ENCODE data around the gene CD79B. TPM values are rescaled to one million over a fixed set of nuclear protein-coding genes. Genes with fewer than 3 reads are reported as not detected.

The CD79B gene
- total and polyA plus RNA-seq, 4 experiments from 2014 or later, result 16.4 to 57.2 (median 35.8) TPM

DNA sequence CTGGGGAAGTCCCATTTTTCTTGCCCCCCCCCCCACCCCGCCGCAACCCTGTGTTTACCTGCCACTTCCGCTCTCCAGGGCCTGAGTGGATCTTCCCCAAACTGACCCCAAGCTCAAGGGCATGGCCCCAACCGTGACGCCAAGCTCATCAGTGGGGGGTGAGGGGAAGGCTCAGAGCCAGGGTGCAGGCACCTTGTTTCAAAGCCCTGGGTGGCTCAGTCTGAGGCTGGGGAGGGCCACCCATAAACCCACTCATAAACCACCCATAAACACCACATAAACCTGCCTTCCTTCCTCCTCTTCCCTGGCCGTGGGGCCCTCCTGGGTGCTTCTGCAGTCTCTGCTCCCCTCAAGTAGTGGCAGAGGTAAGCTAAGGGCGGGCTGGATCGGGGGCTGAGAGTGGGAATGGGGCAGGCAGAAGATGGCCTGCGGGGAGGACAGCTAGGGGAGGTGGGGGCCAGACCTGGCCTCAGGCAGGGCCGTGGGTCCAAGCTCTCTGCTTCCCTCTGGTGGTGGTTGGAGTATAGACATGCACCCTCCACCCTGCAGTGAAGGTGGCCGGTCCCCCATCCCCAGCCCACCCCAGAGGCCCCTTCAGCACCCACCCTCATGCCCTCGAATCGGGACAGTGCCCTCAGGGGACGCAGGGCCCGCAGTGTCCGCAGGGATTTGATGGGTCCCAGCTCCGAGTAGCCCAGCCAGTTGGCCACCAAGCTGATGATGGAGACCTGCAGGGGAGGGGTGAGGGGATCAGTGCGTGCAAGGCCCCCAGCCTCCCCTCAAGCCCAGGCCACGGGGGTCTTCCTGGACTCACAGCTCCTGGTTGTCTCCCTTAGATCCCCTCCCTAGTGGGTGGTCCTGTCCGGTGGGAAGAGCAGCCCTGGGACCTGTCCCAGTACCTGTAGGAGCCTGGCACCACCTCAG lies 14.6 kb upstream of the CD79B start:
- intact Hi-C loops (cut with micrococcal nuclease), result loop anchor here (1.0 to 5.0 kb wide), 4 partner anchors 27 to 79 kb away; partner anchors contain the start of gene ICAM2
- Histone ChIP-seq H3K27me3 (ENCODE audit: insufficient read depth, low read length) (no peaks in the 10 kb centered on the region), H3K36me3 (ENCODE audit: insufficient read depth, low read length) (no peaks in the 10 kb centered on the region), H3K9me3 (ENCODE audit: control insufficient read depth in 1 of 2, low read length in 2 of 2) (no peaks in the 10 kb centered on the region), H3K4me3 (ENCODE audit: low read length in 2 of 2) (peak overlapping the region; percentile 6 to 31), H3K27ac (ENCODE audit: low read depth, low read length) (no peak overlapping the region), H3K4me1 (ENCODE audit: insufficient read depth, low read length) (peaks cover 22% of the 10 kb centered on the region)
- DNase-seq, result peak; percentile 59 to 69 (median 64)
- peak overlapping the region in 6 of 7 donors; percentile 57 to 88 (median 71) for H3K27ac Mint-ChIP-seq
- CTCF ChIA-PET (ENCODE audit: partially characterized antibody), result interaction anchor here (0.6 to 3.1 kb wide), 38 partner anchors 8 to 199 kb away, joined by 3 to 131 read pairs (median 8); partner anchors contain the start of genes CD79B, CSHL1, GH1 and ICAM2
- no peaks in the 10 kb centered on the region for H3K27me3 Mint-ChIP-seq
- POLR2A ChIA-PET (ENCODE audit: partially characterized antibody), result interaction anchor here (0.8 to 2.6 kb wide), 23 partner anchors 9 to 199 kb away, joined by 3 to 26 read pairs (median 6); partner anchors contain the start of genes CD79B, ERN1, GH1 and ICAM2
- peaks cover 0 to 2% (median 0%) of the 10 kb centered on the region in 8 donors for H3K9me3 Mint-ChIP-seq
- H3K36me3 Mint-ChIP-seq, result no peaks in the 10 kb centered on the region
- peaks cover 4 to 31% (median 19%) of the 10 kb centered on the region in 4 donors for H3K4me1 Mint-ChIP-seq
- H3K4me3 Mint-ChIP-seq, result peak overlapping the region; percentile 41 to 87 (median 78)

DNA sequence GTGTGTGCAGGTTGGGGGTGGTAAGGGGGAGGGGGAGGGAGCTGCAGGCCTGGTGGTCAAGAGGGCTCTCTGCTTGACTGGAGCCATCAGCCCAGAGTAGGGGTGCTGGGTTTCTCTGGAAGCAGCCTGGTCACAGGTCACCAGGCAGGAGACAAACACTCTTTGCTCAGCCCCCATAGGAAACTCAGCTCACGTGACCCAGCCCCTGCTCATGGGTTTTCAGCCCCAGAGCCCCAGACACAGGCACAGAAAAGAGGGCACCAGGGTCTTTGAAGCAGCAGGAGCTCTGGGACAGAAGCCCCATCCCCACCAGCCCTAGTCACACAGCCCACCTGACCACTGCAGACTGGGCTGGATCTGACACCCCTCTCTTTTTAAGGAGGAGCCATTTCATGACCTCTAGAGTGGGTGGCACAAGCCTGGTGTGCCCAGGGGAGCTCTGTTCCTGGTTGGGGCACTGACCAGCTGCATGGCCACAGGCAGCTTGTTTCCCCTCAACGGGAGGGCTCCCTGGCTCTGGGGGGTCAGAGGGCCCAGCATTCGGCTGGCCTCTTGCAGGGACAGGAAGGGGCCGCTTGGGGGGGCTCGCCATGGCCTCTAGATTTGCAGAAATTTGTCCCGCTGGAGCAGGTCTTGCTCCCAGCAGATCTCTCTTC lies 13.8 kb upstream of the CD79B start:
- POLR2A ChIA-PET (ENCODE audit: partially characterized antibody), result interaction anchor here (0.8 to 2.6 kb wide), 24 partner anchors 9 to 200 kb away, joined by 3 to 26 read pairs (median 6); partner anchors contain the start of genes CD79B, ERN1, GH1 and ICAM2
- Histone ChIP-seq H3K36me3 (ENCODE audit: insufficient read depth, low read length) (no peaks in the 10 kb centered on the region), H3K9me3 (ENCODE audit: control insufficient read depth in 1 of 2, low read length in 2 of 2) (no peaks in the 10 kb centered on the region), H3K27ac (ENCODE audit: low read depth, low read length) (no peak overlapping the region), H3K4me1 (ENCODE audit: insufficient read depth, low read length) (peaks cover 22% of the 10 kb centered on the region), H3K4me3 (ENCODE audit: low read length in 2 of 2) (peak overlapping the region in 1 of 2 donors; percentile 31), H3K27me3 (ENCODE audit: insufficient read depth, low read length) (no peaks in the 10 kb centered on the region)
- no peak for DNase-seq
- H3K27me3 Mint-ChIP-seq, result no peaks in the 10 kb centered on the region
- no peaks in the 10 kb centered on the region for H3K36me3 Mint-ChIP-seq
- H3K27ac Mint-ChIP-seq, result peak overlapping the region in 3 of 7 donors; percentile 7 to 67 (median 64)
- H3K4me3 Mint-ChIP-seq, result peak overlapping the region in 6 of 8 donors; percentile 9 to 85 (median 75)
- CTCF ChIA-PET (ENCODE audit: partially characterized antibody), result interaction anchor here (0.7 to 3.1 kb wide), 36 partner anchors 8 to 199 kb away, joined by 3 to 131 read pairs (median 8); partner anchors contain the start of genes CD79B, CSHL1, GH1 and ICAM2
- intact Hi-C loops (cut with micrococcal nuclease), result loop anchor here (1.0 to 5.0 kb wide), 4 partner anchors 27 to 79 kb away; partner anchors contain the start of gene ICAM2
- H3K4me1 Mint-ChIP-seq, result peaks cover 4 to 29% (median 19%) of the 10 kb centered on the region in 4 donors
- H3K9me3 Mint-ChIP-seq, result no peaks in the 10 kb centered on the region

DNA sequence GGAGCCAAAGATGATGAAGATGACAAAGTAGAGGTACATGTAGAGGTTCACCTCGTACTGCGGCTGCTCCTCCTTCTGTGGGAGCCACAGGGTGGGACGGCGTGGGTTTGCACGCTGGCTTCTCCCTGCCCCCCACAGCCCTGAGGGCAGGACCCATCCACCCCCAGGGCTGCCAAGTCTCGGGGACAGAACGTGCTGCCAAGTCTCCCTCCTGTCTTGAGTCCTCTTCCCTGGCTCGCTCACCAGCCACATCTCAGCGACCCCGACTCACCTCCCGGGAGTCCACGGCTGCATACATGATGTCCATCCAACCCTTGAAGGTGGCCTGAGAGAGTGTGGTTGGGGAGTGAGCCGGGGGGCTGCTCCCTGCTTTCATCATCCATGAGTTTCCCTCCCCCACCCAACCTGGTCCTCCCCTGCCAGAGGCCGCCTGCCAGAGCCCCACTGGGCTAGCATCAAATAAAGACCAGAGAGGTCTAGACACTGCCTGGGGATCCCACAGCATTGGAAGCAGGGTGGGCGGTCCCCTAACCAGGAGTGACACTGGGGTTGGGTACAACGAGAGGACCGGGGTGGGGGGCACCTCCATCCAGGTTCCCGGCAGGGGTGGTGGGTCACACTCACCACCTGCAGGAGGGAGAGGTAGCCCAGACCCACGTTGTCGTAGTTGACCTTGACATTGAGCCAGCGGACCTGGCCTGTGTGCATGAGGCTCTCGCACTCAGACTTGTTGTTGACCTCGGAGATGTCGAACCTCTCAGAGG lies 12.8 kb upstream of the CD79B start:
- Histone ChIP-seq H3K4me3 (ENCODE audit: low read length in 2 of 2) (no peak overlapping the region), H3K27ac (ENCODE audit: low read depth, low read length) (no peak overlapping the region), H3K4me1 (ENCODE audit: insufficient read depth, low read length) (peaks cover 22% of the 10 kb centered on the region), H3K27me3 (ENCODE audit: insufficient read depth, low read length) (no peaks in the 10 kb centered on the region), H3K36me3 (ENCODE audit: insufficient read depth, low read length) (no peaks in the 10 kb centered on the region), H3K9me3 (ENCODE audit: control insufficient read depth in 1 of 2, low read length in 2 of 2) (no peaks in the 10 kb centered on the region)
- intact Hi-C loops (cut with micrococcal nuclease), result loop anchor here (5.0 kb wide), 1 partner anchor 42 kb away; no protein-coding TSS in a partner anchor
- ChIA-PET POLR2A (ENCODE audit: partially characterized antibody) (interaction anchor here (0.8 to 2.6 kb wide), 6 partner anchors 13 to 201 kb away, joined by 3 to 25 read pairs (median 9); partner anchors contain the start of genes CD79B and ICAM2), CTCF (ENCODE audit: partially characterized antibody) (interaction anchor here (1.2 to 3.1 kb wide), 9 partner anchors 7 to 188 kb away, joined by 3 to 131 read pairs (median 14); partner anchors contain the start of genes GH1 and ICAM2)
- no peak for DNase-seq
- H3K4me3 Mint-ChIP-seq, result peak overlapping the region in 2 of 8 donors; percentile 65 to 76
- no peaks in the 10 kb centered on the region for H3K27me3 Mint-ChIP-seq
- no peaks in the 10 kb centered on the region for H3K9me3 Mint-ChIP-seq
- H3K27ac Mint-ChIP-seq, result peak overlapping the region in 1 of 7 donors; percentile 29
- H3K4me1 Mint-ChIP-seq, result peaks cover 4 to 29% (median 17%) of the 10 kb centered on the region in 4 donors
- no peaks in the 10 kb centered on the region for H3K36me3 Mint-ChIP-seq

DNA sequence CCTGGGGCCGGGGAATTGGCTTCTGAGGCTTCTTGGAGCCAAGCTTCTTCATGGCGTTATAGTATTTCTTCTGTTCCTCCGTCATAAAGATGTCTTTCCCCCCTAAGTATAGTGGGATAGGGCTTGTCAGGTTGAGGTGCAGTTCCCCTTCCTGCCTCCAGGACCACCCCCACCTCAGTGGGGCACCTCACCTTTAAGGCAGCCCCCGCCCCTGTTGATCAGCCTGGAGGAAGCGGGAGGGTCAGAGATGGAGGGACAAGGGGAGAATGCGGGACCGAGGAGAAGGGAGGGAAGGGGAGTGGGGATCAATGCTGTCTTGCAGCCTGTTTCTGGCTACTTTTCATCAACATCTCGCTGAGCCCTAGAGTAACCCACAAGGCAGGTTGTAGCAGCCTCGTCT lies 11.6 kb upstream of the CD79B start:
- no peaks in the 10 kb centered on the region for H3K9me3 Mint-ChIP-seq
- no peak for DNase-seq
- peaks cover 22% of the 10 kb centered on the region for H3K4me1 ChIP-seq (ENCODE audit: insufficient read depth, low read length)
- intact Hi-C loops (cut with micrococcal nuclease), result no loop called here
- CTCF ChIA-PET (ENCODE audit: partially characterized antibody), result interaction anchor here (1.6 kb wide), 1 partner anchor 12 kb away, joined by 4 read pairs; the partner anchor contains the start of gene CD79B
- H3K4me1 Mint-ChIP-seq, result peaks cover 10 to 36% (median 24%) of the 10 kb centered on the region in 4 donors
- no peak overlapping the region for H3K4me3 ChIP-seq (ENCODE audit: low read length in 2 of 2)
- POLR2A ChIA-PET (ENCODE audit: partially characterized antibody), result interaction anchor here (1.0 kb wide), 1 partner anchor 24 kb away, joined by 3 read pairs; no protein-coding TSS in a partner anchor
- no peaks in the 10 kb centered on the region for H3K36me3 ChIP-seq (ENCODE audit: insufficient read depth, low read length)
- H3K9me3 ChIP-seq (ENCODE audit: control insufficient read depth in 1 of 2, low read length in 2 of 2), result no peaks in the 10 kb centered on the region
- no peaks in the 10 kb centered on the region for H3K36me3 Mint-ChIP-seq
- no peaks in the 10 kb centered on the region for H3K27me3 Mint-ChIP-seq
- H3K27me3 ChIP-seq (ENCODE audit: insufficient read depth, low read length), result no peaks in the 10 kb centered on the region
- H3K4me3 Mint-ChIP-seq, result peak overlapping the region in 1 of 8 donors; percentile 71
- peak overlapping the region in 1 of 7 donors; percentile 25 for H3K27ac Mint-ChIP-seq
- H3K27ac ChIP-seq (ENCODE audit: low read depth, low read length), result no peak overlapping the region

DNA sequence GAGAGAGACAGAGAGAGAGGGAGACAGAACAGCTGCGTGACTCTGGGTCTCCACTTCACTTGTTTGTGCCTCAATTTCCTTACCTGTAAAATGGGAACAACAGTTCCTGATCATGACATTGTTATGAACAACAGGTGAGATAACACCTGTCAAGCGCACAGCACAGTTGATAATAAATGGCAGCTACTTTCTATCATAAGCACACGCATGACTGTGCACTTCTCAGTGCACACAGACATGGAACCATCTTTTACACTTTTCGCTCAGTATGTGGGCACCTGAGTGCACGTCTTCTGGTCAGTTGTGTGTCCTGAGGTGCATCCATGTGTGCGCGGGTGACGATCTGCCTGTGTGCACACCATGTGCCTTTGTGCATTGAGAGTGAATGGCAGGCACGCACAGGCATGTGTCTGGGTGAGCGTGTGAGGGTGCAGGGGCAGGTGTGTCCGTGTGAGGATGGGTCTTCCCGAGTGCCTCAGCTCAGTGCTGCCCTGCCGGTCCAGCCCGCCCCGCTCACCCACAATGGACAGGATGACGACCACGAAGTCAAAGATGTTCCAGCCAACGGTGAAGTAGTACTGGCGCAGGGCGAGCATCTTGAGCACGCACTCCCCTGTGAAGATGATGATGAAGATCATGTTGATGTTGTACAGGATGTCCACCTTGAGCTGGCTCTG lies 10.3 kb upstream of the CD79B start:
- intact Hi-C loops (cut with micrococcal nuclease), result no loop called here
- Histone ChIP-seq H3K9me3 (ENCODE audit: control insufficient read depth in 1 of 2, low read length in 2 of 2) (no peaks in the 10 kb centered on the region), H3K27ac (ENCODE audit: low read depth, low read length) (no peak overlapping the region), H3K27me3 (ENCODE audit: insufficient read depth, low read length) (no peaks in the 10 kb centered on the region), H3K4me1 (ENCODE audit: insufficient read depth, low read length) (peaks cover 22% of the 10 kb centered on the region), H3K4me3 (ENCODE audit: low read length in 2 of 2) (no peak overlapping the region), H3K36me3 (ENCODE audit: insufficient read depth, low read length) (no peaks in the 10 kb centered on the region)
- Mint-ChIP-seq H3K4me1 (peaks cover 11 to 39% (median 24%) of the 10 kb centered on the region in 4 donors), H3K27ac (peak overlapping the region in 1 of 7 donors; percentile 46), H3K36me3 (no peaks in the 10 kb centered on the region), H3K9me3 (no peaks in the 10 kb centered on the region), H3K4me3 (no peak overlapping the region), H3K27me3 (no peaks in the 10 kb centered on the region)
- CTCF ChIA-PET (ENCODE audit: partially characterized antibody), result interaction anchor here (1.1 to 1.6 kb wide), 2 partner anchors 11 to 86 kb away, joined by 3 to 4 read pairs; partner anchors contain the start of gene CD79B
- POLR2A ChIA-PET (ENCODE audit: partially characterized antibody), result interaction anchor here (1.6 kb wide), 1 partner anchor 12 kb away, joined by 3 read pairs; no protein-coding TSS in a partner anchor
- DNase-seq, result no peak

DNA sequence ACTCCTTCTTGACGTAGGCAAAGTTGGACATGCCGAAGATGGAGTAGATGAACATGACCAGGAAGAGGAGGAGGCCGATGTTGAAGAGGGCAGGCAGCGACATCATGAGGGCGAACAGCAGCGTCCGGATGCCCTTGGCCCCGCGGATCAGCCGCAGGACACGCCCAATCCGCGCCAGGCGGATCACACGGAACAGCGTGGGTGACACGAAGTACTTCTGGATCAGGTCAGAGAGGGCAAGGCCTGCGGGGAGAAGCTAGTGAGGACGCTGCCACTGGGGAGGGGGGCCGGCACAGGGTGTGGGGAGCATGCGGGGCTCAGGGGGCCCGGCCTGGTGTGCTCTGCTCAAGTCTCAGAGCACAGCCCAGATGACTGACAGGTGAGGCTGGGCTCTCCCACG lies 9.6 kb upstream of the CD79B start:
- DNase-seq, result no peak
- Histone ChIP-seq H3K27me3 (ENCODE audit: insufficient read depth, low read length) (no peaks in the 10 kb centered on the region), H3K36me3 (ENCODE audit: insufficient read depth, low read length) (no peaks in the 10 kb centered on the region), H3K4me3 (ENCODE audit: low read length in 2 of 2) (no peak overlapping the region), H3K4me1 (ENCODE audit: insufficient read depth, low read length) (peaks cover 17% of the 10 kb centered on the region), H3K27ac (ENCODE audit: low read depth, low read length) (no peak overlapping the region), H3K9me3 (ENCODE audit: control insufficient read depth in 1 of 2, low read length in 2 of 2) (no peaks in the 10 kb centered on the region)
- POLR2A ChIA-PET (ENCODE audit: partially characterized antibody), result interaction anchor here (1.6 kb wide), 1 partner anchor 12 kb away, joined by 3 read pairs; no protein-coding TSS in a partner anchor
- peaks cover 11 to 37% (median 20%) of the 10 kb centered on the region in 4 donors for H3K4me1 Mint-ChIP-seq
- H3K27me3 Mint-ChIP-seq, result no peaks in the 10 kb centered on the region
- no peaks in the 10 kb centered on the region for H3K36me3 Mint-ChIP-seq
- CTCF ChIA-PET (ENCODE audit: partially characterized antibody), result no interaction called here
- intact Hi-C loops (cut with micrococcal nuclease), result no loop called here
- H3K27ac Mint-ChIP-seq, result no peak overlapping the region
- H3K4me3 Mint-ChIP-seq, result no peak overlapping the region
- no peaks in the 10 kb centered on the region for H3K9me3 Mint-ChIP-seq

Measured in CD4-positive, alpha-beta memory T cell (primary cell).